HG02763 (cell line): ENCODE measurements around the gene WTAP.
"Not testable (repeated sequence)": the region's sequence is repeated elsewhere in the genome, so short reads cannot be mapped to it uniquely, and the experiment has no call there.

ENCODE experiments used
- ATAC-seq: cut with Tn5 transposase; IDR thresholded peaks from one replicate; pipeline ENCODE4 v1.9.1; 2021; ENCODE audit warnings: mild to moderate bottlenecking, moderate library complexity; ENCODE audit not compliant: unreplicated experiment

WTAP gene

DNA sequence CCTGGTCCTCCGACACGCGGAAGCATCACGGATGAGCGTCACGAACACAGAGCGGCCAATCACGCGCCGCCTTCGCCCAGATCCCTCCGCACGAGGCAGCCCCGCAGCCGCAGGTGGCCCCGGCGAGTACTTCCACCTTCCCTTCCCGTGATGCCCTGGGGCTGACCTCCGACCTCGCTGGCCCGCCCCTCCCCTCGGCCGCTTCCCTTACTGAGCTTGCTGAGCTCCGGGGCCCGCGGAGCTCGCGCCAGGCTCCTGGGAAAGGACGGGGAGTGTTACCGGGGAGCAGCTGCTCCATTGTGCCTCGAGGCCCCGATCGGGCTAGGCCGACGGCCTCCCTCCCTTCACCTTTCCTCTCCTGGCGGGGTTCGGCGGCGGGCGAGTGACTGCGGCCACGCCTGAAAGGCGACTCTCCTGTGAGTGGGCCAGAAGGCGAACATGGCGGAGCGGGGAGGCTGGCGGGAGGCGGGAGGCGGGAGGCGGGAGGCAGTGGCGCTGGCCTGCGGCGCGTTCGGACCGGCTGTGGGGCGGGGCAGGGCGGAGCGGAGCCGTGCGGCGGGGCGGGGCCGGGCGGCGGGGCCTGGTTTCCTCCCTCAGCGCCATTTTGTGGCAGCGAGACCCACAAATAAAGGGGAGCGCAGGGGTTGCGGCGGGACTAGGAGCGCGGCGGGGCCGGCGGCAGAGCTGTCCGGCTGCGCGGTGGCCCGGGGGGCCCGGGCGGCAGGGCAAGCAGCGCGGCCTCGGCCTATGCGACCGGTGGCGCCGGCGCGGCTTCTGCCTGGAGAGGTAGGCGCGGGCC, at the start of gene WTAP:
Gene WTAP, plus strand, starts transcription at position 589 of the 799 bp plus-strand sequence. CDS start 8,760 bp downstream, outside the sequence.
- peak; percentile 78 for ATAC-seq

DNA sequence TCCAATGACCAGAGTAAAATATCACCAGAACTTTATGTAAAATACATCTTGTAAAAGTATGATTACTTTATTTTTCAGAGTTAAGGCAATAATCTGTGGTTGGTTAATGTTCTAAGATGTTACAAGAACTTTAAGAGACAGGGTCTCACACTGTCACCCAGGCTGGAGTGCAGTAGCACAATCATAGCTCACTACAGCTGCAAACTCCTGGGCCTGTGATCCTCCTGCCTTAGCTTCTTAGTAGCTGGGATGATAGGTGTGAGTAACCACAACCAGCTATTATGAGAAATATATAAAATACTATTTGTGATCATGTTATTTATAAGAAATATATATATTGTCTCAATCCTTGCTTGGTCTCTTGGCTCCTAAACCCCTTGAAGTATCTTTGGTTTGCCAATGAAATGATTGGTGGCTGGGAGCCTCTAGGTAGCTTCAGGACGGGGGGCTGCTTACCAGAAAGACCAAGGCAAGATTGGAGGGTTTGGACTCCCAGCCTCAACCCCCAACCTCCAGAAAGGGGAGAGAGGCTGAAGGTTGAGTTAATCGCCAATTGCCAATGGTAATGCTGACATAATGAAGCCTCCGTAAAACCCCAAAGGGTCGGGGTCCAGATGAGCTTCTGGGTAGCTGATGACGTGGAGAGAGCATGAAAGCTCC, 49.7 kb upstream of the WTAP start:
- ATAC-seq = no peak

- no peak for ATAC-seq
These were observed 48.7 kb upstream of the WTAP start for GRCh38 chr6:159678574-159678973.

GRCh38 chr6:159679091-159680077, 47.9 kb upstream of the WTAP start:
- ATAC-seq = no peak

DNA sequence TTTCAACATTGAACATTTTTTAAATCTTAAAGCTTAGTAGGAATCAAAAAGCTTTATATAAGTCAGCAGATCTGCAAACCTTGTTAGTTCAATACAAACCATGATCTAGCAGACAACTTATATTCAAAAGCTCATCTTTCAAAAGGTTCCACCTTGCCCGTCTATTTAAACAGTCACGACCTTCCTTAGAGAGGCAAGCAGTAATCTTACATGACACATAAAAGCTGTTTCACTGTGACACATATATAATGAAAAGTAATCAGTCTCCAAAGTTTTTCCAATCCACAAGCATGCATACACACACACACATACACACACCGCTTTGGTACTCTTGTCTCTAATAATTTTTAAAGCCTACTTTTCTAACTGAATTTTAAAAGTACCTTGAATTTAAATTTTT, 47.2 kb upstream of the WTAP start:
- ATAC-seq = no peak

- no peak for ATAC-seq
These were observed 46.0 kb upstream of the WTAP start for GRCh38 chr6:159681191-159681880.

GRCh38 chr6:159682295-159682694, 45.0 kb upstream of the WTAP start:
- ATAC-seq = no peak

DNA sequence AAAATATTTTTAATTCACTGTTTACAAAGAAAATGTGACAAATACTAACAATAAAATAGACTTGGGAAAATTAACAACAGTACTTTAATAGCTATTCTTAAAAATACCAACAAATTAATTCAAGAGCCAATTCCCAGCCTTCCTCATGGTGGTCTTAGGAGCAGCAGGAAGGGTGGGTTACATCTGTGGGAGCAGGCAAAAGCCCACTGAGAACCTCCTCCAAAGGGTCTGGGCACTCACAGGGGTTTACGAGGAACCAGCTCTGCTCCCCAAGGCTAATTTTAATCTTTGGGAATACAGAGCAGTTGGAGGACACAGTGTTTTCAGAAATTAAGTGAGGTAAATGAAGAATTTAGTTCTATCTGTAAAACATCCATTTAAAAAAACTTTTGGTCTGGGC, 44.5 kb upstream of the WTAP start:
- ATAC-seq = no peak

GRCh38 chr6:159684013-159684304, 43.3 kb upstream of the WTAP start:
- no peak for ATAC-seq

DNA sequence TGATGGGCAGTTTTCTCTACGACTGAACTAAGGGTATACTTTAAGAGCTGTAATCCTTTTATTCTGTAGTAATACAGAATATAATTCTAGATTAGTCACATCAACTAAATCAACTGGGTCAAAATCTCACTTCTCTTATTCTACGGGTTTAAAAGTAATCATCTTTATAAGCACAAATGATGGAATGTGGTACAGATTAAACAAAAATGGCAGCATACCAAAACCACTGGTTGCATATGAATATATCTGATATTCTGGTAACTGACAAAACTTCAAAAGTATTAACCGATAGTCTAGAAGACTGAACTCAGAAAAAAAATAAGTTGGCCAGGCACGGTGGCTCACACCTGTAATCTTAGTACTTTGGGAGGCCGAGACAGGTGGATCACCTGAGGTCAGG, 41.3 kb upstream of the WTAP start:
- no peak for ATAC-seq

- ATAC-seq = no peak
These were observed 40.6 kb upstream of the WTAP start for GRCh38 chr6:159686703-159687102.

DNA sequence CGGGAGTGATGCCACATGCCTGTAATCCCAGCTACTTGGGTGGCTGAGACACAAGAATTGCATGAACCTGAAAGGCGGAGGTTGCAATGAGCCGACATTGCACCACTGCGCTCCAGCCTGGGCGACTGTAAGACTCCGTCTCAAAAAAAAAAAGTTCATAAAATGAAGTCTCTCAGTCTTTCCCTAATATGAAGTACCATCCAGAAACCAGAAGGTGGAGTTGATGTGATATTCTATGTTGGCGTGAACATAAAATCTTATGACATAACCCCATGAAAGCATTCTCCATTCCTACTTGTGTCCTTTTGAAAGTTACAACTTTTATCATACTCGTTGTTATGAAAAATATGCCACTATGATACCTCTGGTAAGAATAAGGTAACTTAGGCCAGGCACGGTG, 40.0 kb upstream of the WTAP start:
- no peak for ATAC-seq

DNA sequence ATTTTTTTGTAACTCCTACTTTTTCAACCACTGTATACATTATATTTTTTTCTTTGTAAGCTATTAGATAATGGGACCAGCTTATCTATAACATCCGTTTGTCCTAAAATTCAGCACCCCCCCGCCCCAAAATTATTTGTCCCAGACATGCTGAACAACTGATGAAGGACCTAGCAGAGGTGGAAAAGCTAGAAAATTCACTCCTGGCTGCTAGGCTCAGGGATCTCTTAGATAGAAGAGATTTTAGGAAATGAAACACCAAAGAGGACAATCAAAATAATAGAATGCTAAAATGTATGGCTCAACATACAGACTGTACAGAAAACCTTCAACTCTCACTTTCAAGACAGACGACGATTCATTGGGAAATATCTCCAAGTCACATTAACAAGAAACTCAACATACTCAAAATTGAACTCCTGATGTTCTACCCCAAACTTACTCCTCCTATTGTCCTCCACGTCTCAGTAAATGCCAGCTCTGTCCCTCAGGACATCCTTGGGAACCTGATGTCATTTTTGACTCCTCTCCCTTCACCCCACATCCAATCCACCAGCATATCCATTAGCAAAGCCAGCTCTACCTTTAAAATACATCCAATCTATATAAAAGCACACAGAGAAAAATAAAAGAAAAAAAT, 38.9 kb upstream of the WTAP start:
- ATAC-seq = no peak

DNA sequence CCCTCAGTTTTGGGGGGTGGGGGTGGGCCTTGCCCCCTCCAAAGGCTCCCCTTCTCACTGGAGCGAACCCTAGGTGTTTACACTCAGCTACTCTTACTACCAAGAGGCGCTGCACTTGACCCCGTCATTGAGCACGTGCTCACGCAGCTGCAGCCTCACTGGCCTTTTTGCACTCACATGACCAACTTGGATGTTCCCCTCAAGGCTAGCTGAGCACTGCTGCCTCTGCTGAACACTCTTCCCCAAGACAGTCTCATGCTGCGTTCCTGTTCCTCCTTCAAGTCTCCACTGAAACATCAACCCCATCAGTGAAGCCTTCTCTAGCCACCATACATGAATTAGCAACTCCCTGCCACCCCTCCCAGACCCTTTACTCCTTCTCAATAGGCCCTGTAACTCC, 38.3 kb upstream of the WTAP start:
- no peak for ATAC-seq

GRCh38 chr6:159690135-159690534, 37.2 kb upstream of the WTAP start:
- not testable (repeated sequence) for ATAC-seq

- ATAC-seq = no peak
These were observed 36.0 kb upstream of the WTAP start for GRCh38 chr6:159691133-159691962.

DNA sequence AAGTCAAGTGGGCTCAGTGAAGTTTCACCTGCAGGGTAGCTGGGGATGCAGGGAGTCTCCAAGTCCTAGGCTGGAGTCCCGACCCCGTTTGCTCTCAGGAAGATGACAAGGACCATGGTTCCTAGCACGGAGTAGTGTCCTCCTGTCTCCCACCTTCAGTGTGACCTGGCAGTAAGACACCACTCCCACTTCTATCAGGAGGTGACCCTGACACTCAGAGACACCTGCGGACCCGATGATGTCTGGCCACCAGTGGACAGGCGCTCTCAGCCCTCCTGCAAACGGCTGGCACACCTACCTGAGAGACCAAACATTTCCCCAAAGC, 35.4 kb upstream of the WTAP start:
- ATAC-seq = no peak

GRCh38 chr6:159692303-159693127, 34.8 kb upstream of the WTAP start:
- peak; percentile 28 for ATAC-seq
